ENCODE measurements around the gene PRDM5.

GRCh38 chr4:120902925-120903324, 19.6 kb downstream of the PRDM5 start:
- no peak for TF ChIP-seq CTCF (IDR thresholded peaks at IDR 0.05; ENCODE audit: extremely low read depth in 1 of 2, insufficient read depth in 1 of 2, low read depth in 1 of 2, low read length in 2 of 2)
- no peak for TF ChIP-seq EZH2 (IDR thresholded peaks at IDR 0.05; ENCODE audit: borderline replicate concordance, low read depth, low read length, severe bottlenecking)
- TF ChIP-seq POLR2AphosphoS5 (IDR thresholded peaks at IDR 0.05; ENCODE audit: insufficient read depth, low read depth, low read length) = no peak

Data from endothelial cell of umbilical vein (primary cell).